GM13976 (cell line): ENCODE results near the gene CAV2.

Source experiments
- DNase-seq: peaks from one replicate; pipeline ENCODE4 v3.0.0; 2012; ENCODE audit warnings: low spot score
- CTCF ChIP-seq: IDR thresholded peaks from 2 replicates; pipeline ENCODE4 v1.5.1; 2012; ENCODE audit warnings: borderline replicate concordance, mild to moderate bottlenecking; ENCODE audit not compliant: insufficient read depth; ENCODE audit errors: extremely low read depth, missing control alignments, control extremely low read depth
- in situ Hi-C: fragments of 300-500 bp; cut with MboI; formaldehyde crosslinking; loops from one replicate; pipeline ENCODE4 v1.12.0; 2022; ENCODE audit warnings: low sequenced_read_pairs, mixed read lengths, inconsistent platforms; ENCODE audit not compliant: unreplicated experiment

Gene CAV2

GRCh38 chr7:116461500-116461899, 38.0 kb upstream of the CAV2 start:
- in situ Hi-C loops = no loop called here
- no peak for DNase-seq
- TF ChIP-seq CTCF = no peak

- no peak for TF ChIP-seq CTCF
- DNase-seq = no peak
- in situ Hi-C loops = no loop called here
Observed at GRCh38 chr7:116463956-116464355, 35.6 kb upstream of the CAV2 start.

GRCh38 chr7:116464375-116464774, 35.2 kb upstream of the CAV2 start:
- in situ Hi-C loops = no loop called here
- no peak for TF ChIP-seq CTCF
- DNase-seq = no peak

GRCh38 chr7:116465125-116465524, 34.4 kb upstream of the CAV2 start:
- in situ Hi-C loops = no loop called here
- no peak for TF ChIP-seq CTCF
- no peak for DNase-seq

GRCh38 chr7:116468534-116468933, 31.0 kb upstream of the CAV2 start:
- in situ Hi-C loops = no loop called here
- no peak for DNase-seq
- TF ChIP-seq CTCF = no peak

GRCh38 chr7:116477625-116478024, 21.9 kb upstream of the CAV2 start:
- DNase-seq = no peak
- no peak for TF ChIP-seq CTCF

GRCh38 chr7:116478834-116479233, 20.7 kb upstream of the CAV2 start:
- no peak for DNase-seq
- in situ Hi-C loops = no loop called here
- no peak for TF ChIP-seq CTCF

More at GRCh38 chr7:116477625-116478024, 21.9 kb upstream of the CAV2 start:
- in situ Hi-C loops = no loop called here
